Type B pancreatic cell (in vitro differentiated cells): ENCODE measurements around the gene CHPT1. TPM values are rescaled to one million over a fixed set of nuclear protein-coding genes. Genes with fewer than 3 reads are reported as not detected.

Source experiments
- DNase-seq: peaks from one replicate; pipeline ENCODE4 v3.0.0; 2021; ENCODE audit warnings: mixed read lengths; ENCODE audit not compliant: unreplicated experiment; ENCODE audit errors: extremely low spot score
- H3K27ac Mint-ChIP-seq: 2 replicates; pipeline ENCODE4 v1.8.0; 2021; ENCODE audit warnings: mild to moderate bottlenecking, mixed read lengths
- H3K27me3 Mint-ChIP-seq: 2 replicates; pipeline ENCODE4 v1.8.0; 2021; ENCODE audit warnings: mixed read lengths
- H3K36me3 Mint-ChIP-seq: 2 replicates; pipeline ENCODE4 v1.8.0; 2021; ENCODE audit warnings: mixed read lengths
- H3K4me1 Mint-ChIP-seq: one replicate; pipeline ENCODE4 v1.8.0; 2021; ENCODE audit warnings: mixed read lengths; ENCODE audit not compliant: unreplicated experiment
- H3K4me3 Mint-ChIP-seq: 2 replicates; pipeline ENCODE4 v1.8.0; 2021; ENCODE audit warnings: mild to moderate bottlenecking, mixed read lengths
- H3K9me3 Mint-ChIP-seq: 2 replicates; pipeline ENCODE4 v1.8.0; 2021; ENCODE audit warnings: mixed read lengths
- CTCF ChIP-seq: fragments of 200-600 bp; sonication (generic); conservative IDR thresholded peaks from 2 replicates; pipeline ENCODE4 v1.5.0; 2021; ENCODE audit warnings: antibody characterized with exemption, mild to moderate bottlenecking
- total RNA-seq: library from RNA; stranded (reverse); gene quantifications from 2 replicates; pipeline ENCODE4 v1.2.1, GENCODE V29; 2021; ENCODE audit warnings: low replicate concordance

CHPT1 gene
- total RNA-seq, 1 donor from 2014 or later: 35.2 TPM

GRCh38 chr12:101686176-101686575, 11.3 kb upstream of the CHPT1 start:
- H3K27me3 Mint-ChIP-seq: peaks cover 2% of the 10 kb centered on the region

GRCh38 chr12:101690544-101691098, 6.8 kb upstream of the CHPT1 start:
- peaks cover 6% of the 10 kb centered on the region for H3K27me3 Mint-ChIP-seq
- H3K4me1 Mint-ChIP-seq: peaks cover 14% of the 10 kb centered on the region
- no peak for TF ChIP-seq CTCF
- no peaks in the 10 kb centered on the region for H3K36me3 Mint-ChIP-seq
- H3K9me3 Mint-ChIP-seq: no peaks in the 10 kb centered on the region
- no peak overlapping the region for H3K27ac Mint-ChIP-seq
- no peak overlapping the region for H3K4me3 Mint-ChIP-seq
- DNase-seq: no peak

More at GRCh38 chr12:101686176-101686575, 11.3 kb upstream of the CHPT1 start:
- H3K36me3 Mint-ChIP-seq: no peaks in the 10 kb centered on the region
- peaks cover 4% of the 10 kb centered on the region for H3K4me1 Mint-ChIP-seq
- no peak for DNase-seq
- no peak for TF ChIP-seq CTCF
- no peak overlapping the region for H3K27ac Mint-ChIP-seq
- no peaks in the 10 kb centered on the region for H3K9me3 Mint-ChIP-seq
- no peak overlapping the region for H3K4me3 Mint-ChIP-seq

GRCh38 chr12:101691503-101692096, 5.8 kb upstream of the CHPT1 start:
- DNase-seq: no peak
- no peaks in the 10 kb centered on the region for H3K36me3 Mint-ChIP-seq
- H3K4me3 Mint-ChIP-seq: no peak overlapping the region
- no peaks in the 10 kb centered on the region for H3K9me3 Mint-ChIP-seq
- peaks cover 6% of the 10 kb centered on the region for H3K27me3 Mint-ChIP-seq
- no peak for TF ChIP-seq CTCF
- no peak overlapping the region for H3K27ac Mint-ChIP-seq
- peaks cover 22% of the 10 kb centered on the region for H3K4me1 Mint-ChIP-seq

GRCh38 chr12:101694297-101694848, 3.1 kb upstream of the CHPT1 start:
- peaks cover 4% of the 10 kb centered on the region for H3K27me3 Mint-ChIP-seq
- DNase-seq: no peak
- TF ChIP-seq CTCF: no peak
- H3K9me3 Mint-ChIP-seq: no peaks in the 10 kb centered on the region
- no peak overlapping the region for H3K27ac Mint-ChIP-seq
- H3K36me3 Mint-ChIP-seq: no peaks in the 10 kb centered on the region
- H3K4me3 Mint-ChIP-seq: no peak overlapping the region
- H3K4me1 Mint-ChIP-seq: peaks cover 29% of the 10 kb centered on the region

GRCh38 chr12:101694986-101695385, 2.5 kb upstream of the CHPT1 start:
- TF ChIP-seq CTCF: no peak
- Mint-ChIP-seq H3K4me3 (no peak overlapping the region), H3K9me3 (no peaks in the 10 kb centered on the region), H3K27ac (no peak overlapping the region), H3K4me1 (peaks cover 32% of the 10 kb centered on the region), H3K36me3 (no peaks in the 10 kb centered on the region), H3K27me3 (peaks cover 3% of the 10 kb centered on the region)
- no peak for DNase-seq
